HG02981 (cell line): ENCODE results near the gene PSMD12.
"Not testable (repeated sequence)": the region's sequence is repeated elsewhere in the genome, so short reads cannot be mapped to it uniquely, and the experiment has no call there.

Experiments
- ATAC-seq: cut with Tn5 transposase; IDR thresholded peaks from one replicate; pipeline ENCODE4 v1.9.1; 2021; ENCODE audit warnings: mild to moderate bottlenecking, moderate library complexity; ENCODE audit not compliant: unreplicated experiment

PSMD12 gene

DNA sequence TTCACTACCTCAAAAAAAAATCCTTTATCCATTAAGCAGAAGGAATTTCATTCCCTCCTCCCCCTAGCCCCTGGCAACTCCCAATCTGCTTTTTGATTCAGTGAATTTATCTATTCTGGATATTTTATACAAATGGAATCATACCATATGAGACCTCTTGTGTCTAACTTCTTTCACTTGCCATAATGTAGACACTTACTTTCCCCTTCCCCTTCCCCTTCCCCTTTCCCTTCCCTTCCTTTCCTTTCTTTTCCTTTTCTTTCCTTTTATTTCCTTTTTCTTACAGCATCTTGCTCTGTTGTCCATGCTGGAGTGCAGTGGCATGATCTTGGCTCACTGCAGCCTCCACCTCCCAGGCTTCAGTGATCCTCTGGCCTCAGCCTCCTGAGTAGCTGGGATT, 50.5 kb downstream of the PSMD12 start:
- no peak for ATAC-seq

DNA sequence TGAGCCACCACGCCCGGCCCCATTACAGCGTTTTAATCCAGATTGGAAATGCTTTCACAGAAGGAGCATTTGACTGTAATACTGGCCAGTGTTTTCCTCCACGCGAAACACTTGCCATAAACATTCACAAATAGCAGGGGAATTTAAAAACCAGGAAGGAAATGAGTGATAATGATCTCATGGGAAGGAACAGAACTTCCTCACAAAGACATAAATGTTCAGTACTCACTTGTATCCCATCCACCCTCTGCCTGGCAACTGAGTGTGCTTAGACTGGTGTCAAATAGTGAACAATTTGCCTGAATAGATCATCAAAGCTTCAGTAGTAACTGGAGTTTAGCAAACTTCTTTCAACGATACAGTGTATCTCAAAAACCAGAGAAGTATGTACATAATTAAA, 54.1 kb downstream of the PSMD12 start:
- ATAC-seq, result no peak

DNA sequence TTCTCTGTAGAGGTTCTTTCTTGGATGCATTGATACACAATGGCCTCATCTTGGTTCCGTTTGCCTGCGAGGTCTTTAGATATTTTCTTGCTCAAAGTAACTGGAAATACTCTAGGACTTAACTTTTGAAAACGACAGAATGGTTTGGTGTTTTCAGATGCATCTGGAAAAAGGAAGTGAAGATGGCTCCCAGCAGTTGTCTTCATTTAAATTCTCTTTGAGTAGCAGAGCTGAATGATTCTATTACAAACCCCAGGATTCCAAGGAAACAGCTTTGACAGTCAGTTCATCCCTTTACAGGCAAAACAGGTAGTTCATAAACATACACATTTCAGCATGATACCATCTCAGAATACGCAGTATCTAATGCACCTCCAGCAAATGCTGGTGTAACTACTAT, 54.8 kb downstream of the PSMD12 start:
- no peak for ATAC-seq

DNA sequence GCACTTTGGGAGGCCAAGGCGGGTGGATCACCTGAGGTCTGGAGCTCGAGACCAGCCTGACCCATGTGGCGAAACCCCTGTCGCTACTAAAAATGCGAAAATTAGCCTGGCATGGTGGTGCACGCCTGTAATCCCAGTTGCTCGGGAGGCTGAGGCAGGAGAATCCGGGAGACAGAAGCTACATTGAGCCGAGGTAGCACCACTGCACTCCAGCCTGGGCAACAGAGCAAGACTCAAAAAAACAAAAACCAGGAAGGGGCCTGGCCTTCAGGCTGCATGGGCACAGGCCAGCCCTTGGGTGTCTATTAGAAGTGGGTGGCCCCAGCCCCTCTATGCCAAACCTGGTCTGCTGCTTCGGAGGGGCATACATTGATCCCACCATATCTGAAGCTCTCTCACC, 56.0 kb downstream of the PSMD12 start:
- no peak for ATAC-seq

DNA sequence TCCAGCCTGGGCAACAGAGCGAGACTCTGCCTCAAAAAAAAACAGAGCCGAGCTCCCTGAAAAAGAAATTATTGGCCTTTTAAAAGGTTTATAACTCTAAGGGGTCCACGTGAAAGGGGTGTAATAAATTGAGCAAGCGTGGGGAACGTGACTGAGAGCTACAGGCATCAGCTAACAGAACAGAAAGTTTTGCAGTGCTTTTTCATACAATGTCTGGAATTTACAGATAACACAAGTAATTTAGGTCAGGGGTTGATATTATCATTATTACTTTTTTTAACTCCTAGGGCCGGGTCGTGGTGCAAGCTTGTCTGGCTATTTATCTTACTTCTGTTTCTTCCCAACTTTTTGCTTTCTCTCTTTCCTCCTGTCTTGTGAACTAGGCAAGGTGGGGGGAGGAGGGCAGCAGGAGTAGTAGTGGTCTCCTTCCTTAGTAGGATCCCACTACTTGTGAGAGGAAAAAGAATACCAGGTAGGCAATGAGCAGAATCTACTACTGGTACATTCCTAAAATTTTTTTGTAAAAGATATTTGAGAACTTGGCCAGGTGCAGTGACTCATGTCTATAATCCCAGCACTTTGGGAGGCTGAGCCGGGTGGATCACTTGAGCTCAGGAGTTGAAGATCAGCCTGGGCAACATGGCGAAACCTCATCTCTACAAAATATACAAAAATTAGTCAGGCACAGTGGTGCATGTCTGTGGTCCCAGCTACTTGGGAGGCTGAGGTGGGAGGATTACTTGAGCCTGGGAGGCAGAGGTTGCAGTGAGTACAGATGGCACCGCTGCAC, 60.7 kb downstream of the PSMD12 start:
- not testable (repeated sequence) for ATAC-seq

DNA sequence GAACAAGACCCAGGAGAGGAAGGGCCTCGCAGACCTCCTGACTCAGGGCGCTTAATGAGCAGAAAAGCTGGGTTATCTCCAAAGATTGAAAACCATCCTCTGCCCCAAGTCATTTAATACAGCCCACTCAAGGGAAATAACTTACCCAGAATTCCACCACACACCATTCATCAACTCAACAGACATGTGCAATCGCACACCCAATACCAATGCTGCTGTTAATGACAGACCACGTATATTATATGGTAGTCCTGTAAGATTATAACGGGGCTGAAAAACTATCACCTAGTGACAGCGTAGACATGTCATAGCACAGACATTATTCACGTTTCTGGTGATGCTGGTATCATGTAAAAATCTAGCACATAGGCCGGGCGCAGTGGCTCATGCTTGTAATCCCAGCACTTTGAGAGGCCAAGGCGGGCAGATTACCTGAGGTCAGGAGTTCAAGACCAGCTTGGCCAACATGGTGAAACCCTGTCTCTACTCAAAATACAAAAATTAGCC, 68.9 kb downstream of the PSMD12 start:
- ATAC-seq, result no peak

DNA sequence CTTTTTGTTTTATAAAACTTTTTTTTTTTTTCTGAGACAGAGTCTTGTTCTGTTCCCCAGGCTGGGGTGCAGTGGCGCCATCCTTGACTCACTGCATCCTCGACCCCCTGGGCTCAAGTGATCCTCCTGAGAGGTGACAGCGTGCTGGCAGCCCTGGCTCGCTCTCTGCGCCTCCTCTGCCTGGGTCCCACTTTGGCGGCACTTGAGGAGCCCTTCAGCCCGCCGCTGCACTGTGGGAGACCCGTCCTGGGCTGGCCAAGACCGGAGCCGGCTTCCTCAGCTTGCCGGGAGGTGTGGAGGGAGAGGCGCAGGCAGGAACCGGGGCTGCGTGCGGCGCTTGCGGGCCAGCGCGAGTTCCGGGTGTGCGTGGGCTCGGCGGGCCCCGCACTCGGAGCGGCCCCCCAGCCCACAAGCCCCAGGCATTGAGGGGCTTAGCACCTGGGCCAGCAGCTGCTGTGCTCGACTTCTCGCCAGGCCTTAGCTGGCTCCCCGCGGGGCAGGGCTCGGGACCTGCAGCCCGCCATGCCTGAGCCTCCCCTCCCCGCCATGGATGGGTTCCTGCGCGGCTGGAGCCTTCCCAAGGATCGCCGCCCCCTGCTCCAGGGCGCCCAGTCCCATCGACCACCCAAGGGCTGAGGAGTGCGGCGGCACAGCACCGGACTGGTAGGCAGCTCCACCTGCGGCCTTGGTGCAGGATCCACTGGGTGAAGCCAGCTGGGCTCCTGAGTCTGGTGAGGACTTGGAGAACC, 71.8 kb downstream of the PSMD12 start:
- ATAC-seq, result no peak

DNA sequence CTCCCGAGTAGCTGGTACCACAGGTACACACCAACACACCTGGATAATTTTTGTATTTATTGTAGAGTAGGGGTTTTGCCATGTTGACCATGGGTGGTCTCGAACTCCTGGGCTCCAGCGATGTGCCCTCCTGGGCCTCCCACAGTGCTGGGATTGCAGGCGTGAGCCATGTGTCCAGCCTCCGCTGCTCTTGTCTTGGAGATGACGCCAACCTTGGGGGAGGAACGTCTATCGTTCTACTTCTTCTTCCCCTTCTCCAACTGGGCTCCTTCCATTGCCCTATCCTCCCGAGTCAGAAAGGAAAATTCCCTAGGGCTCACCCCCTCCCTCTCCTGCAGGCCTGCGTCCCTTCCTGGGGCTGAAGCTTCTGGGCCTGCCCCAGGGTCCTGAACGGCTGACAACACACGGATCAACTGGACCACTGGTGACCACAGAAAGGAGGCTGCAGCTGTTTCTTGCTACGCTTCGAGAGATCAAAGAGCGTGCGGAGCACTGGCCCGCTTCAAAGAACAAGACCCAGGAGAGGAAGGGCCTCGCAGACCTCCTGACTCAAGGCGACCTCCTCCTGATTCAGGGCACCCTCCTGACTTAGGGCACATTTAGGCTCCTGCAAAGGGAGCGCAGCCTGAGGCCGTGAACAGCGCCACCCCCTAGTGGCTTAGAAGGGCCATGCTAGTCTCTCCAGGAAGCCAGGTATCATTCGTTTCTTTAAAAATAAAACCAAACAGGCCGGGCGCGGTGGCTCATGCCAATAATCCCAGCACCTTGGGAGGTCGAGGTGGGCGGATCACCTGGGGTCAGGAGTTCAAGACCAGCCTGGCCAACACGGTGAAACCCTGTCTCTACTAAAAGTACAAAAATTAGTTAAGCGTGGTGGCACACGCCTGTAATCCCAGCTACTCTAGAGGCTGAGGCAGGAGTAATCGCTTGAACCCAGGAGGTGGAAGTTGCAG, 72.8 kb downstream of the PSMD12 start:
- ATAC-seq, result peak; percentile 95

DNA sequence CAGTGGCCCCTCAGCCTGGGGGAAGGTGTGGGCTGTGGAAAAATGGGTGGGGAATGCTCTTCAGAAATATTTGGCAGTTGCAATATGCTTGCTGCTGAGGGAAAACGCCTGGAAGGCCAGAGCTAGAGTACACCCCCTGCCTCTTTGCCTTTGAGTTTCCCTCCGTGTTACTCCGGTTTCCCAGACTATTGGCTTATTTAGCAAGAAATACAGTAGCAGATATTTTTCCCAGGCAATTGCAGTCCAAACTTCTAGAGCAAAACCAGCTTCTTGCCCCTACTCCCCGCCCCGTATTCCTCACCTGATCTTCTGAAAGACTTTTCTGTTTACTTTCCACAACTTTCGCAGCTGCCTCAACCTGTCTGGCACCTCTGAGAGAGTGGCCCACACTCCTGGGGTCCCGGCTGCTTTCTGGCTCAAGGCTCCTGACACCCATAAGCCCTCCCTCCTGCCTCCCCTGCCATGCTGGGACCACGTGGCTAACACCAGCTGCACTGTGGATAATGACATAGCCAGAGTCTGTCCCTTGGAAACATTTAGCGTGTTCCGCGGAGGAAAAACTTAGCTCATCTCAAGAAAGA, 75.6 kb downstream of the PSMD12 start:
- ATAC-seq, result no peak

DNA sequence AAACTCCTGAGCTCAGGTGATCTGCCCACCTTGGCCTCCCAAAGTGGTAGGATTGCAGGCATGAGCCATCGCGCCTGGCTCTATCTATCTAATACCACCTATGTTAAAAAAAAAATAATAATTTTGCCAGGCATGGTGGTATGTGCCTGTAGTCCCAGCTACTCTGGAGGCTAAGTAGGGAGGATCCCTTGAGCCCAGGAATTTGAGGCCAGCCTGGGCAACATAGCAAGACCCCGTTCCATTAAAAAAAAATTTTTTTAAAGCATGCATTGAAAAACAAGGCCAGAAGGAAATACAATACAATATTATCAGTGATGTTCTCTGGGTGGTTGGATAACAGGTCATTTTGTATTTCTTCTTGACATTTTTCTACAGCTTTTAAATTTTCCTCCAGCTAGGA, 76.1 kb downstream of the PSMD12 start:
- no peak for ATAC-seq

DNA sequence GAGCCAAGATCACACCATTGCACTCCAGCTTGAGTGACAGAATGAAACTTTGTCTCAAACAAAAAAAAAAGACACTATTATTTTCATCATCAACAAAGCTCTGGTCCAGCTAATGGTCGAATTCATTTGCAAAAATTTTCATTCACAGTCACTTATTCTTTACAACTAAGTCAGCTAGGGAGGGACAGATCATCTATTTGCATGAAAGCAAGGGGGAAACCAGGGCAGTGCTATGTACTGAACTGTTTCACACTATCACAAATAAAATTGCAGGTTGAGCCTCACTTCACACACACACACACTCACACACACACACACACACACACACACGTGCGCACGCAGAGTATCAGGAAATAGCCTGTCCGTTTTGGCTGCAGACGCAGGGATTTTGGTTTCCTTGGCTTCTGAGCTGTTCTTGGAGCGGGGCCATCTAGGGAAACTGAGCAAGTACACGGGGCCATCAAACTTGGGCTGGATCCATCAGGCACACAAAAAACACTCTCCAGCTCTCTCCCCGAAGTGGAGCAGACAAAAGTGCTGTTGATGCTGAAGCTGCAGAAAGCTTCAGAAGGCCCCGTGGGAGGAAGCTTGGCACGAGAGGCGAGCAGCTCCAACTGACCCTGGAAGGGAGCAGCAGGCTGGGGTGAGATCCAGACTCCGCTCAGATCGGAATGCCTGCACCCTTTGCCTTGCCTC, 77.0 kb downstream of the PSMD12 start:
- ATAC-seq, result no peak
